ENCODE results near the gene ICE1.
"Not testable (repeated sequence)": the region's sequence is repeated elsewhere in the genome, so short reads cannot be mapped to it uniquely, and the experiment has no call there.

The ICE1 gene

DNA sequence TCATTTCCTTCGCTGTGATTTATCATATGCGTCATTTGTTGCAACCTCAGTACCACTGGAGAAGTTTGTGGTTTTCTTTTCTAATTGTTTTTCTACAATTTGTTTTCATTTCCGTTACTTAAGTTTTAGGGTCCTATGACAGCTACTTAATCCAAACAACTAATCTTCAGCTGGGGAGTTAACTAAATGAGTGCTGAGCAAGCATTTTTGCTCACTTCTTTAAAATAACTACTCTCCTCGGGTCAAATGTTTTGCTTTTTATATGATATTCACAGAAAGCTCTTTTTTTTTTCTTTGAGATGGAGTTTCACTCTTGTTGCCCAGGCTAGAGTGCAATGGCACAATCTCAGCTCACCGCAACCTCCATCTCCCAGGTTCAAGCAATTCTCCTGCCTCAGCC is 14.6 kb upstream of the ICE1 start:
- no peaks in the 10 kb centered on the region for H3K36me3 ChIP-seq
- H3K4me3 ChIP-seq (ENCODE audit: low read depth in 1 of 2, low read length in 1 of 2) = no peak overlapping the region
- H3K9me3 ChIP-seq = no peaks in the 10 kb centered on the region
- no peaks in the 10 kb centered on the region for H3K27me3 ChIP-seq
- H3K27ac ChIP-seq = no peak overlapping the region
- TF ChIP-seq, protein P1, sequence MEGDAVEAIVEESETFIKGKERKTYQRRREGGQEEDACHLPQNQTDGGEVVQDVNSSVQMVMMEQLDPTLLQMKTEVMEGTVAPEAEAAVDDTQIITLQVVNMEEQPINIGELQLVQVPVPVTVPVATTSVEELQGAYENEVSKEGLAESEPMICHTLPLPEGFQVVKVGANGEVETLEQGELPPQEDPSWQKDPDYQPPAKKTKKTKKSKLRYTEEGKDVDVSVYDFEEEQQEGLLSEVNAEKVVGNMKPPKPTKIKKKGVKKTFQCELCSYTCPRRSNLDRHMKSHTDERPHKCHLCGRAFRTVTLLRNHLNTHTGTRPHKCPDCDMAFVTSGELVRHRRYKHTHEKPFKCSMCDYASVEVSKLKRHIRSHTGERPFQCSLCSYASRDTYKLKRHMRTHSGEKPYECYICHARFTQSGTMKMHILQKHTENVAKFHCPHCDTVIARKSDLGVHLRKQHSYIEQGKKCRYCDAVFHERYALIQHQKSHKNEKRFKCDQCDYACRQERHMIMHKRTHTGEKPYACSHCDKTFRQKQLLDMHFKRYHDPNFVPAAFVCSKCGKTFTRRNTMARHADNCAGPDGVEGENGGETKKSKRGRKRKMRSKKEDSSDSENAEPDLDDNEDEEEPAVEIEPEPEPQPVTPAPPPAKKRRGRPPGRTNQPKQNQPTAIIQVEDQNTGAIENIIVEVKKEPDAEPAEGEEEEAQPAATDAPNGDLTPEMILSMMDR (IDR thresholded peaks at IDR 0.05) = no peak
- no peaks in the 10 kb centered on the region for H3K4me1 ChIP-seq (ENCODE audit: control insufficient read depth in 1 of 2, insufficient read depth in 1 of 2, low read depth in 1 of 2, low read length in 1 of 2)

DNA sequence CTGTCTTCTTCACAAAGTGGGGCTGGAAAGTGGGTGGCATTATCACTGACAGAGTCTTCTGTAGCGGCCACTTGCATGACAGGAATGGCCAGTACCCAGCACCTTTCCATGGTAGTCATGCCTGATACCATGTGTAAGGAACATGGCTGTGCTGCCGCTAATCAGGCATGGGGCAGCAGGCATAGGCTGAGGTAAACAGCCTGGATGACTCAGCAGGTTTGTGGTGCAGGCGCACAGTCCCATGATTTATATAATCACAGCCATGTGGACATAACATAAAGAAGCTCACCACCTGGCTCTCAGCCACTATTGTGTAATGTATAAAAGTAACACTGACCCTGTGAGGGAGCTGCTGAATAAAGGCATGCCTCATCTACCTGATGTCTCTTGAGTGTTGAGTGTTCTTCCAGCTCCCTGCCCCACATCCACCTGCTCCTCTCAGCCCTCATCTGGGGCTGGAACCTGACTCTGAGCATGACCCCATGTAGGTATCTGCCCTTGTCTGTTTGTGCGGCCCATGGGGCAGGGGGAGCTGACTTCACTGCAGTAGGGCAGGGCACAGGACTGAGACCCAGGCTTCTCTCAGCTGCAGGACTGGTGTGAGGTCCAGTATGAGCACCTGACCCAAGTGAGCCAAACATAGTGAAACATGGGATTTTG is 13.2 kb upstream of the ICE1 start:
- Histone ChIP-seq H3K27ac (no peak overlapping the region), H3K36me3 (no peaks in the 10 kb centered on the region), H3K9me3 (no peaks in the 10 kb centered on the region), H3K4me3 (ENCODE audit: low read depth in 1 of 2, low read length in 1 of 2) (no peak overlapping the region), H3K27me3 (no peaks in the 10 kb centered on the region), H3K4me1 (ENCODE audit: control insufficient read depth in 1 of 2, insufficient read depth in 1 of 2, low read depth in 1 of 2, low read length in 1 of 2) (no peaks in the 10 kb centered on the region)
- TF ChIP-seq, protein P1 (IDR thresholded peaks at IDR 0.05) = no peak

DNA sequence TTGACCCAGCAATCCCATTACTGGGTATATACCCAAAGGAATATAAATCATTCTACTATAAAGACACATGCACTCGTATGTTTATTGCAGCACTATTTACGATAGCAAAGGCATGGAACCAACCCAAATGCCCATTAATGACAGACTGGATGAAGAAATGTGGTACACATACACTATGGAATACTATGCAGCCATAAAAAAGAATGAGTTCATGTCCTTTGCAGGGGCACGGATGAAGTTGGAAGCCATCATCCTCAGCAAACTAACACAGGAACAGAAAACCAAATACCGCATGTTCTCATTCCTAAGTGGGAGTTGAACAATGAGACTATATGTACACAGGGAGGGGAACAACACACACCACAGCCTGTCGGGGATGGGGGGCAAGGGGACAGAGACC is 8.6 kb upstream of the ICE1 start:
- not testable (repeated sequence) for H3K4me3 ChIP-seq (ENCODE audit: low read depth in 1 of 2, low read length in 1 of 2); H3K27me3 ChIP-seq; H3K27ac ChIP-seq

DNA sequence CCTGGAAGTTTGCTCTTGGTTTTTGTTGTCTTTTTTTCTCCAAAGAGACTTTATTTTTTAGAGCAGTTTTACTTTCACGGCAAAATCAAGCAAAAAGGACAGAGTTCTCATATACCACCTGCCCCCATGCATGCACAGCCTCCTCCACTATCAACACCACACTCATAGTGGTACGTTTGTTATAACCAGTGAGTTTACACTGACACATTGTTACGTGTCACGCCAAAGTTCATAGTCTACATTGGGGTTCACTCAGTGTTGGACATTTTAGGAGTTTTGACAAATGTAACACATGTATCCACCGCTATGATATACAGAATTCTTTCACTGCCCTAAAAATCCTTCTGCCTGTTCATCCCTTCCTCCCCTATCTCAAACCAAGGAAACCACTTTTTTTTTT is 7.5 kb upstream of the ICE1 start:
- Histone ChIP-seq H3K4me1 (ENCODE audit: control insufficient read depth in 1 of 2, insufficient read depth in 1 of 2, low read depth in 1 of 2, low read length in 1 of 2) (no peaks in the 10 kb centered on the region), H3K9me3 (no peaks in the 10 kb centered on the region), H3K27ac (no peak overlapping the region), H3K4me3 (ENCODE audit: low read depth in 1 of 2, low read length in 1 of 2) (no peak overlapping the region), H3K27me3 (no peaks in the 10 kb centered on the region), H3K36me3 (no peaks in the 10 kb centered on the region)
- TF ChIP-seq, protein P1 (IDR thresholded peaks at IDR 0.05) = no peak

More for the DNA sequence above, 8.6 kb upstream of the ICE1 start:
- not testable (repeated sequence) for H3K36me3 ChIP-seq; H3K4me1 ChIP-seq (ENCODE audit: control insufficient read depth in 1 of 2, insufficient read depth in 1 of 2, low read depth in 1 of 2, low read length in 1 of 2); H3K9me3 ChIP-seq

DNA sequence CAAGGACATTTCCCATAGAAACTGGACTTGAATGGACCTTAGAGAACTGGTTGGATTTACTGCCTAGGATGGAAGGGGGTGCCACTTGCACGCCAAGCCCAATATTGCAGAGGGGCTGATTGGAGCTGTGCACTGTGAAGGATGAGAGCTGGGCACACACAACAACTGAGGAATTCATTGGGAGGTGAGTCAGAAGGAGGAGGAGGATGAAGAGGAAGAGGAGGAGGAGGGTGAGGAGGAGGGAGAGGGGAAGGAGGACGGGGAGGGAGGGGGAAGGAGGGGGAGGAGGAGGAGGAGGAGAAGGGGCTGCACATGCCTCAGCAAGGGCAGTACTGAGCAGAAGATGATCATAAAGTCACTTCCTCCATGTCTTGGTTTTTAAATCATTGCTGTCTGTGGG is 5.7 kb upstream of the ICE1 start:
- Histone ChIP-seq H3K36me3 (no peaks in the 10 kb centered on the region), H3K4me1 (ENCODE audit: control insufficient read depth in 1 of 2, insufficient read depth in 1 of 2, low read depth in 1 of 2, low read length in 1 of 2) (peaks cover 10 to 11% of the 10 kb centered on the region in 2 experiments), H3K27me3 (peaks cover 3% of the 10 kb centered on the region), H3K27ac (no peak overlapping the region), H3K9me3 (no peaks in the 10 kb centered on the region), H3K4me3 (ENCODE audit: low read depth in 1 of 2, low read length in 1 of 2) (no peak overlapping the region)
- TF ChIP-seq, protein P1 (IDR thresholded peaks at IDR 0.05) = no peak

DNA sequence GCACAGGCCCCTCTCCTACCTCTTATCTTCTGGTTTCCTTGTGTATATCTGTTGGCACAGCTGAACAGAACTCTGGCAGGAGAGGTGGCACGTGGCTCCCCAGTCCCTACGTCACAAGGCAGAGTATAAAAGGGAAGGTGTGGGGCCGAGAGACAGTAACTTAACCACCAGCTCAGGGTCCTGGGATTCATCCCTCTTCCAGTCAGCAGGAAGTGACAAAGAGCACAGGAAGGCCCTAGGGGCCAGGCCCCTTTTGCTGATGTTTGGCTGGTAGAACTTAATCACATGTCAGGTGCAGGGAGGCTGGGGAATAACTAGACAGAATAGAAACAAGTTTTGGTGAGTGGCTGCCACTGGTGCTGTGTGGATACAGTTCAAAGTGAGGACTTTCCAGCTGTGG is 4.5 kb upstream of the ICE1 start:
- Histone ChIP-seq H3K27ac (no peak overlapping the region), H3K4me3 (ENCODE audit: low read depth in 1 of 2, low read length in 1 of 2) (no peak overlapping the region), H3K27me3 (peaks cover 3% of the 10 kb centered on the region), H3K9me3 (no peaks in the 10 kb centered on the region), H3K4me1 (ENCODE audit: control insufficient read depth in 1 of 2, insufficient read depth in 1 of 2, low read depth in 1 of 2, low read length in 1 of 2) (peaks cover 14 to 16% of the 10 kb centered on the region in 2 experiments), H3K36me3 (no peaks in the 10 kb centered on the region)
- TF ChIP-seq, protein P1 (IDR thresholded peaks at IDR 0.05) = no peak
